Tibial nerve (tissue), 3 donors: ENCODE data around the gene KCNC3.

Experiments
- POLR2A ChIP-seq, 2 donors: fragments of 450-650 bp; IDR thresholded peaks; one replicate each; pipeline ENCODE4 v1.6.1; 2017; ENCODE audit warnings: antibody characterized with exemption in 2 of 2, mild to moderate bottlenecking in 2 of 2, moderate library complexity in 2 of 2
- TF ChIP-seq, protein P1 (sequence below), 5 experiments: fragments of 200-600 bp in 3 of 5; fragments of 450-650 bp in 2 of 5; sonication (generic) in 3 of 5; IDR thresholded peaks; one replicate each; pipeline ENCODE4 v1.5.1; 2016 to 2019; ENCODE audit warnings: antibody characterized with exemption in 5 of 5, mild to moderate bottlenecking in 3 of 5, moderate library complexity in 2 of 5

DNA sequence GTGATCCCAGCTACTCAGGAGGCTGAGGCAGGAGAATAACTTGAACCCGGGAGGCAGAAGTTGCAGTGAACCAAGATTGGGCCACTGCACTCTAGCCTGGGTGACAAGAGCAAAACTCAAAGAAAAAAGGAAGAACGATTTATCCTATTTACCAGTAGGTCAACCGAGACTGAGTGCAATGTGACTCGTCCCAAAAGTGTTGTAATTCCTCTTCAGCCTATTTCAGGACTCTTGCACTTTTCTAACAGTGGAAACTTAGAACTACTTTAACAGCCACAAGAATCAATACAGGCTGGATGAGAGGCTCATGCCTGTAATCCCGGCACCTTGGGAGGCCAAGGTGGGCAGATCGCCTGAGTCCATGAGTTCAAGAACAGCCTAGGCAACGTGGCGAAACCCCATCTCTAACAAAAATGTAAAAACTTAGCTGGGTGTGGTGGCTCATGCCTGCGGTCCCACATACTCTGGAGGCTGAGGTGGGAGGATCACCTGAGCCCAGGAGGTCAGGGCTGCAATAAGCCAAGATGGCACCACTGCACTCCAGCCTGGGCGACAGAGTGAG is 42.8 kb upstream of the KCNC3 start:
- TF ChIP-seq, protein P1, sequence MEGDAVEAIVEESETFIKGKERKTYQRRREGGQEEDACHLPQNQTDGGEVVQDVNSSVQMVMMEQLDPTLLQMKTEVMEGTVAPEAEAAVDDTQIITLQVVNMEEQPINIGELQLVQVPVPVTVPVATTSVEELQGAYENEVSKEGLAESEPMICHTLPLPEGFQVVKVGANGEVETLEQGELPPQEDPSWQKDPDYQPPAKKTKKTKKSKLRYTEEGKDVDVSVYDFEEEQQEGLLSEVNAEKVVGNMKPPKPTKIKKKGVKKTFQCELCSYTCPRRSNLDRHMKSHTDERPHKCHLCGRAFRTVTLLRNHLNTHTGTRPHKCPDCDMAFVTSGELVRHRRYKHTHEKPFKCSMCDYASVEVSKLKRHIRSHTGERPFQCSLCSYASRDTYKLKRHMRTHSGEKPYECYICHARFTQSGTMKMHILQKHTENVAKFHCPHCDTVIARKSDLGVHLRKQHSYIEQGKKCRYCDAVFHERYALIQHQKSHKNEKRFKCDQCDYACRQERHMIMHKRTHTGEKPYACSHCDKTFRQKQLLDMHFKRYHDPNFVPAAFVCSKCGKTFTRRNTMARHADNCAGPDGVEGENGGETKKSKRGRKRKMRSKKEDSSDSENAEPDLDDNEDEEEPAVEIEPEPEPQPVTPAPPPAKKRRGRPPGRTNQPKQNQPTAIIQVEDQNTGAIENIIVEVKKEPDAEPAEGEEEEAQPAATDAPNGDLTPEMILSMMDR (IDR thresholded peaks at IDR 0.05): no peak
- no peak for TF ChIP-seq POLR2A (IDR thresholded peaks at IDR 0.05)
